ENCODE results near the gene PLG.

- TF ChIP-seq EP300 (IDR thresholded peaks at IDR 0.05; ENCODE audit: low read depth) (no peak), POLR2A (IDR thresholded peaks at IDR 0.05) (no peak), POLR2AphosphoS5 (IDR thresholded peaks at IDR 0.05) (no peak)
- TF ChIP-seq, protein P1, sequence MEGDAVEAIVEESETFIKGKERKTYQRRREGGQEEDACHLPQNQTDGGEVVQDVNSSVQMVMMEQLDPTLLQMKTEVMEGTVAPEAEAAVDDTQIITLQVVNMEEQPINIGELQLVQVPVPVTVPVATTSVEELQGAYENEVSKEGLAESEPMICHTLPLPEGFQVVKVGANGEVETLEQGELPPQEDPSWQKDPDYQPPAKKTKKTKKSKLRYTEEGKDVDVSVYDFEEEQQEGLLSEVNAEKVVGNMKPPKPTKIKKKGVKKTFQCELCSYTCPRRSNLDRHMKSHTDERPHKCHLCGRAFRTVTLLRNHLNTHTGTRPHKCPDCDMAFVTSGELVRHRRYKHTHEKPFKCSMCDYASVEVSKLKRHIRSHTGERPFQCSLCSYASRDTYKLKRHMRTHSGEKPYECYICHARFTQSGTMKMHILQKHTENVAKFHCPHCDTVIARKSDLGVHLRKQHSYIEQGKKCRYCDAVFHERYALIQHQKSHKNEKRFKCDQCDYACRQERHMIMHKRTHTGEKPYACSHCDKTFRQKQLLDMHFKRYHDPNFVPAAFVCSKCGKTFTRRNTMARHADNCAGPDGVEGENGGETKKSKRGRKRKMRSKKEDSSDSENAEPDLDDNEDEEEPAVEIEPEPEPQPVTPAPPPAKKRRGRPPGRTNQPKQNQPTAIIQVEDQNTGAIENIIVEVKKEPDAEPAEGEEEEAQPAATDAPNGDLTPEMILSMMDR (IDR thresholded peaks at IDR 0.05), result no peak
These were observed 88.2 kb downstream of the PLG start for GRCh38 chr6:160790028-160790792.

Measured in transverse colon (tissue), 4 donors.